ENCODE results near the gene UTP14A. TPM values are rescaled to one million over a fixed set of nuclear protein-coding genes. Genes with fewer than 3 reads are reported as not detected.

The UTP14A gene
- total RNA-seq, 1 donor from 2014 or later, result 9.7 TPM

DNA sequence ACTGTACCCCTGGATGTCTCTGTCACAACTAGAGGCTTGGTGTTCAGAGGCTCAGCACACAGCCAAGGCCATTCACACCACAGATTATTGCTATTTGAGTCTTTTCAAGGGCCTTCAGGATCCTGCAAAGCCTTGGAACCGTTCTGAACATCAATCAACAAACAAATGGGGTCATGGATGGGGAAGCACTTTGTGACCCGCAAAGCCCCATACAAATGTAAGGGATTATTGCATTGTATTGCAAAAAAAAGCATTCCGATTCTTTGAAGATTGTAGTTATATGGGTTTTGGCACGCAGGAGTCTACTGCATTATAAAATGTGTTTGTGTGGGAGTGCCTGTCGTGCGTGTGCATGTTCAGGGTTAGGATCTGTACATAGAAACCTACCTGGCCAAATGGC, 59.2 kb downstream of the UTP14A start:
- TF ChIP-seq, protein P1, sequence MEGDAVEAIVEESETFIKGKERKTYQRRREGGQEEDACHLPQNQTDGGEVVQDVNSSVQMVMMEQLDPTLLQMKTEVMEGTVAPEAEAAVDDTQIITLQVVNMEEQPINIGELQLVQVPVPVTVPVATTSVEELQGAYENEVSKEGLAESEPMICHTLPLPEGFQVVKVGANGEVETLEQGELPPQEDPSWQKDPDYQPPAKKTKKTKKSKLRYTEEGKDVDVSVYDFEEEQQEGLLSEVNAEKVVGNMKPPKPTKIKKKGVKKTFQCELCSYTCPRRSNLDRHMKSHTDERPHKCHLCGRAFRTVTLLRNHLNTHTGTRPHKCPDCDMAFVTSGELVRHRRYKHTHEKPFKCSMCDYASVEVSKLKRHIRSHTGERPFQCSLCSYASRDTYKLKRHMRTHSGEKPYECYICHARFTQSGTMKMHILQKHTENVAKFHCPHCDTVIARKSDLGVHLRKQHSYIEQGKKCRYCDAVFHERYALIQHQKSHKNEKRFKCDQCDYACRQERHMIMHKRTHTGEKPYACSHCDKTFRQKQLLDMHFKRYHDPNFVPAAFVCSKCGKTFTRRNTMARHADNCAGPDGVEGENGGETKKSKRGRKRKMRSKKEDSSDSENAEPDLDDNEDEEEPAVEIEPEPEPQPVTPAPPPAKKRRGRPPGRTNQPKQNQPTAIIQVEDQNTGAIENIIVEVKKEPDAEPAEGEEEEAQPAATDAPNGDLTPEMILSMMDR (conservative IDR thresholded peaks at IDR 0.05; ENCODE audit: low read depth, low read length), result no peak
- no peak for DNase-seq (ENCODE audit: low read depth)
- H3K4me3 ChIP-seq (ENCODE audit: low read depth, low read length), result no peak overlapping the region

DNA sequence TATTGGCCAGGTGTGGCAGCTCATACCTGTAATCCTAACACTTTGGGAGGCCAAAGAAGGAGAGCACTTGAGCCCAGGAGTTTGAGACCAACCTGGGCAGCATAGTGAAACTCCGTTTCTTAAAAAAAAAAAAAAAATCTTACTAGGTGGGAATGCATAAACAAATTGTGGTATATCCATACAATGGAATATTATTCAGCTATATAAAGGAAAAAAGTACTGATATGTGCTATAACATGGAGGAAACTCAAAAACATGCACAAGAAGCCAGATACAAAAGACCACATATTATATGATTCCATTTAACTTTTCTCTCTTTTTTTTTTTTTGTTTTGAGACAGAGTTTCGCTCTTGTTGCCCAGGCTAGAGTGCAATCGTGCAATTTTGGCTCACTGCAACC, 63.0 kb downstream of the UTP14A start:
- no peak overlapping the region for H3K4me3 ChIP-seq (ENCODE audit: low read depth, low read length)
- DNase-seq (ENCODE audit: low read depth), result no peak
- TF ChIP-seq, protein P1 (conservative IDR thresholded peaks at IDR 0.05; ENCODE audit: low read depth, low read length), result no peak

GRCh38 chrX:129976441-129976840, 70.5 kb downstream of the UTP14A start:
- TF ChIP-seq, protein P1 (conservative IDR thresholded peaks at IDR 0.05; ENCODE audit: low read depth, low read length), result no peak
- no peak overlapping the region for H3K4me3 ChIP-seq (ENCODE audit: low read depth, low read length)
- no peak for DNase-seq (ENCODE audit: low read depth)

Other genes starting within 250 kb of the UTP14A start
- not detected in 2 replicates for gene XPNPEP2, start 167.2 kb upstream of the UTP14A start, total RNA-seq
- not detected in 2 replicates for gene SASH3, start 126.2 kb upstream of the UTP14A start, total RNA-seq
- 14.8 and 17.8 TPM in 2 replicates for gene ZDHHC9, start 62.3 kb upstream of the UTP14A start, total RNA-seq
- 1.6 and 1.7 TPM in 2 replicates for gene BCORL1, start 76.5 kb downstream of the UTP14A start, total RNA-seq
- 19.3 and 28.9 TPM in 2 replicates for gene ELF4, start 204.3 kb downstream of the UTP14A start, total RNA-seq